H1 (cell line): ENCODE measurements around the gene TAS1R3. TPM values are rescaled to one million over a fixed set of nuclear protein-coding genes. Genes with fewer than 3 reads are reported as not detected.

ENCODE experiments used
- CBX8 ChIP-seq: fragments of 300-800, 300-1000 bp; sonication (generic); IDR thresholded peaks from 2 replicates; pipeline ENCODE4 v1.7.1; 2016; ENCODE audit warnings: low read depth, low read length, borderline replicate concordance
- polyA plus RNA-seq, 7 experiments: library from polyadenylated mRNA; depleted of rRNA in 3 of 7; stranded (reverse) in 5 of 7; unstranded in 2 of 7; fragments of >200 nt in 5 of 7; fragments of 200-250 nt in 2 of 7; gene quantifications; 1 replicate in 5 of 7; 2 replicates in 1 of 7; 4 replicates in 1 of 7; pipeline versions ENCODE4 v1.2.1 to v1.2.3, GENCODE V29; 2011 to 2013; ENCODE audit warnings: missing spikeins in 2 of 7, mixed read lengths in 2 of 7
- total RNA-seq: library from RNA; stranded (reverse); fragmentation: NEBNext Ultra II Directional; extraction: Animal tissue kit (Norgen Biotek cat#: 25700); gene quantifications from 2 replicates; pipeline ENCODE4 v1.2.1, GENCODE V29; 2021
- TF ChIP-seq, protein P1 (sequence below): fragments of 300-600 bp; sonication (generic); IDR thresholded peaks from 2 replicates; pipeline ENCODE4 v1.7.1; 2012; ENCODE audit warnings: low read length, moderate library complexity, mild to moderate bottlenecking, inconsistent platforms; ENCODE audit not compliant: insufficient replicate concordance

Gene TAS1R3
- total and polyA plus RNA-seq, 2 of the 8 experiments (the other 6 are each of a cell fraction or from before 2014, with no cell fraction given), result 0.03 to 0.19 TPM

DNA sequence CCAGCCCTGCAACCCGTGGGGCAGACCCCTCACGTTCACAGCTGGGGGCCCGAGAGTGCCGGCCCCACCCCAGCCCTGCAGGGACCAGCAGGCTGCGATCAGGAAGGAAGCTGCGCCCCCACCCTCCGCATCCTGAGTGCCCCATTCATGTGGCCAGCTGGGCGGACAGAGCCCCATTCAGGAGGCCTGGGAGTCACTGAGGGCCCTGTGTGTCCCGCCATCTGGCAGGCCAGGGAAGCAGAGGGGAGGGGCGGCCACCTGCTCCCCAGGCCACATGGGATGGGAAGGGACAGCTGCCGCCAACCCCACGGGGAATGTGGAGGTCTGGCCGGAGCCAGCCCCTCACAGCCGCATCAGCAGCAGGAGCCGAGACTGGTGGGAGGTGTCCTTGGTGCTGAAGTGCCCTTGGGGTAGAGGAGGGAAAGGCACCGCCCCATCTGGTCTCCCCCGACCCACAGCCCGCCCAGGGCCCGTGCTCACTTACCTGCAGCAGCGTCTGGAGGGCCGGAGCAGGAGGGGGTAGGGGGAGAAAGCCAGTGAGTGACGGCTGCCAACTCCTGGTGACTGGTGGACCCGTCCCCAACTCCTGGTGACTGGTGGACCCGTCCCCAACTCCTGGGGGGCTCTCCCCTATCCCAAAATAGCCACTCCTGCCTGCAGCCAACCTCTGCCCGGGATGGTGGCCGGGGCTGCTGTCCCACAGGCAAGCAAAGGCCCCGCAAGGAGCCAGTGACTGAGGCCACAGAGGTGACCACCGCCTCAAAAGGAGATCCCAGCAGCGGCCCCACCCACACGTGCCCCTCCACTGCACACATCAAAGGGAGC lies 32.0 kb upstream of the TAS1R3 start (continued):
- TF ChIP-seq, protein P1, sequence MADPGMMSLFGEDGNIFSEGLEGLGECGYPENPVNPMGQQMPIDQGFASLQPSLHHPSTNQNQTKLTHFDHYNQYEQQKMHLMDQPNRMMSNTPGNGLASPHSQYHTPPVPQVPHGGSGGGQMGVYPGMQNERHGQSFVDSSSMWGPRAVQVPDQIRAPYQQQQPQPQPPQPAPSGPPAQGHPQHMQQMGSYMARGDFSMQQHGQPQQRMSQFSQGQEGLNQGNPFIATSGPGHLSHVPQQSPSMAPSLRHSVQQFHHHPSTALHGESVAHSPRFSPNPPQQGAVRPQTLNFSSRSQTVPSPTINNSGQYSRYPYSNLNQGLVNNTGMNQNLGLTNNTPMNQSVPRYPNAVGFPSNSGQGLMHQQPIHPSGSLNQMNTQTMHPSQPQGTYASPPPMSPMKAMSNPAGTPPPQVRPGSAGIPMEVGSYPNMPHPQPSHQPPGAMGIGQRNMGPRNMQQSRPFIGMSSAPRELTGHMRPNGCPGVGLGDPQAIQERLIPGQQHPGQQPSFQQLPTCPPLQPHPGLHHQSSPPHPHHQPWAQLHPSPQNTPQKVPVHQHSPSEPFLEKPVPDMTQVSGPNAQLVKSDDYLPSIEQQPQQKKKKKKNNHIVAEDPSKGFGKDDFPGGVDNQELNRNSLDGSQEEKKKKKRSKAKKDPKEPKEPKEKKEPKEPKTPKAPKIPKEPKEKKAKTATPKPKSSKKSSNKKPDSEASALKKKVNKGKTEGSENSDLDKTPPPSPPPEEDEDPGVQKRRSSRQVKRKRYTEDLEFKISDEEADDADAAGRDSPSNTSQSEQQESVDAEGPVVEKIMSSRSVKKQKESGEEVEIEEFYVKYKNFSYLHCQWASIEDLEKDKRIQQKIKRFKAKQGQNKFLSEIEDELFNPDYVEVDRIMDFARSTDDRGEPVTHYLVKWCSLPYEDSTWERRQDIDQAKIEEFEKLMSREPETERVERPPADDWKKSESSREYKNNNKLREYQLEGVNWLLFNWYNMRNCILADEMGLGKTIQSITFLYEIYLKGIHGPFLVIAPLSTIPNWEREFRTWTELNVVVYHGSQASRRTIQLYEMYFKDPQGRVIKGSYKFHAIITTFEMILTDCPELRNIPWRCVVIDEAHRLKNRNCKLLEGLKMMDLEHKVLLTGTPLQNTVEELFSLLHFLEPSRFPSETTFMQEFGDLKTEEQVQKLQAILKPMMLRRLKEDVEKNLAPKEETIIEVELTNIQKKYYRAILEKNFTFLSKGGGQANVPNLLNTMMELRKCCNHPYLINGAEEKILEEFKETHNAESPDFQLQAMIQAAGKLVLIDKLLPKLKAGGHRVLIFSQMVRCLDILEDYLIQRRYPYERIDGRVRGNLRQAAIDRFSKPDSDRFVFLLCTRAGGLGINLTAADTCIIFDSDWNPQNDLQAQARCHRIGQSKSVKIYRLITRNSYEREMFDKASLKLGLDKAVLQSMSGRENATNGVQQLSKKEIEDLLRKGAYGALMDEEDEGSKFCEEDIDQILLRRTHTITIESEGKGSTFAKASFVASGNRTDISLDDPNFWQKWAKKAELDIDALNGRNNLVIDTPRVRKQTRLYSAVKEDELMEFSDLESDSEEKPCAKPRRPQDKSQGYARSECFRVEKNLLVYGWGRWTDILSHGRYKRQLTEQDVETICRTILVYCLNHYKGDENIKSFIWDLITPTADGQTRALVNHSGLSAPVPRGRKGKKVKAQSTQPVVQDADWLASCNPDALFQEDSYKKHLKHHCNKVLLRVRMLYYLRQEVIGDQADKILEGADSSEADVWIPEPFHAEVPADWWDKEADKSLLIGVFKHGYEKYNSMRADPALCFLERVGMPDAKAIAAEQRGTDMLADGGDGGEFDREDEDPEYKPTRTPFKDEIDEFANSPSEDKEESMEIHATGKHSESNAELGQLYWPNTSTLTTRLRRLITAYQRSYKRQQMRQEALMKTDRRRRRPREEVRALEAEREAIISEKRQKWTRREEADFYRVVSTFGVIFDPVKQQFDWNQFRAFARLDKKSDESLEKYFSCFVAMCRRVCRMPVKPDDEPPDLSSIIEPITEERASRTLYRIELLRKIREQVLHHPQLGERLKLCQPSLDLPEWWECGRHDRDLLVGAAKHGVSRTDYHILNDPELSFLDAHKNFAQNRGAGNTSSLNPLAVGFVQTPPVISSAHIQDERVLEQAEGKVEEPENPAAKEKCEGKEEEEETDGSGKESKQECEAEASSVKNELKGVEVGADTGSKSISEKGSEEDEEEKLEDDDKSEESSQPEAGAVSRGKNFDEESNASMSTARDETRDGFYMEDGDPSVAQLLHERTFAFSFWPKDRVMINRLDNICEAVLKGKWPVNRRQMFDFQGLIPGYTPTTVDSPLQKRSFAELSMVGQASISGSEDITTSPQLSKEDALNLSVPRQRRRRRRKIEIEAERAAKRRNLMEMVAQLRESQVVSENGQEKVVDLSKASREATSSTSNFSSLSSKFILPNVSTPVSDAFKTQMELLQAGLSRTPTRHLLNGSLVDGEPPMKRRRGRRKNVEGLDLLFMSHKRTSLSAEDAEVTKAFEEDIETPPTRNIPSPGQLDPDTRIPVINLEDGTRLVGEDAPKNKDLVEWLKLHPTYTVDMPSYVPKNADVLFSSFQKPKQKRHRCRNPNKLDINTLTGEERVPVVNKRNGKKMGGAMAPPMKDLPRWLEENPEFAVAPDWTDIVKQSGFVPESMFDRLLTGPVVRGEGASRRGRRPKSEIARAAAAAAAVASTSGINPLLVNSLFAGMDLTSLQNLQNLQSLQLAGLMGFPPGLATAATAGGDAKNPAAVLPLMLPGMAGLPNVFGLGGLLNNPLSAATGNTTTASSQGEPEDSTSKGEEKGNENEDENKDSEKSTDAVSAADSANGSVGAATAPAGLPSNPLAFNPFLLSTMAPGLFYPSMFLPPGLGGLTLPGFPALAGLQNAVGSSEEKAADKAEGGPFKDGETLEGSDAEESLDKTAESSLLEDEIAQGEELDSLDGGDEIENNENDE, result no peak
- TF ChIP-seq CBX8, result no peak
